Measurements from ENCODE around the gene KRTAP10-12. TPM values are rescaled to one million over a fixed set of nuclear protein-coding genes. Genes with fewer than 3 reads are reported as not detected.

The KRTAP10-12 gene
- total and polyA plus RNA-seq, 2 experiments from 2014 or later = not detected

DNA sequence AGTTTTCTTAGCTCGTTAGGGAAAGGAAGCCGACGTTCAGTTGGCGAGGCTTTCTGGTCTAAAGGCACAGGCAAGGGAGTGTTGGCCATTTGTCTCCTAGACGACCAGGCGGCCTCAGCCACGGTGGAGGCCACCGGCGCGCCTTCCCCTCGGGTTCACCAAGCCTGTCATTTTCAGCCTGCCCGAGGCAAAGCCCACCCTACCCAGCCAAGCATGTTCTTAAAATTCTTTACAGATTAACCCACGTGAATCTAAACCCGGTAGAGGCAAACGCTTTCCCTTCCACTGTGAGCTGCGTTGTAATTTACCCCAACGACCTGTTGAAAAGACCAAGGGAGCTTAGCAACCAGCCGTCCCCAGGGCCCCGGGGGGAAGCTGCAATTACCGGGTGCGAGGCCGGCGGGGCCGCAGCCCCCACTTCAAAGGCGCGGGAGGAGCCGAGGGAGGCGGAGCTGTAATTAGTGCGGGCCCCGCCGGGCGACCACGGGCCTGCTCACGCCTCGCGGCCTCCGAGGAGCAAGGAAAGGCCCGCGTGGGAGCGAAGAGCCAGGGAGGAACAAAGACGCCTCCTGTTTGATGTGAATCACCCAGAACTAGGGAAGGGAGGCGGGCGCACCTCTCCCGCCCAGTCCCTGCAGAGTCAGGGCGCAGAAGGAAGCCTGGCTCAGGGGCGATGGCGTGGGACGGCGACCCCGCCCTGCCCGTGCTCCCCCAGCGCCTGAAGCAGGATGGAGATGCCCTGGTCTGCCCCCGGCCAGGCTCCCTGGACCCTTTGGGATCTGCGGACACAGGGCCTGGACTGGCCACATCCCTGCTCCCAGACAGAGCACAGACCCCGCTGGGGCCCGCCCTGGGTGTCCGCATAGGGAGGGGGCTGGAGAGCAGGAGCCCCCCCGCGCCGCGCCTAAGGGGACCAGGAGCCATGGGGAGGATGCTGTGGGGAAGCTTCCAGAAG, 26.5 kb downstream of the KRTAP10-12 start:
- Histone ChIP-seq H3K79me2 (no peaks in the 10 kb centered on the region), H3K4me1 (ENCODE audit: insufficient read depth) (peaks cover 7% of the 10 kb centered on the region), H3K4me3 (no peak overlapping the region), H3K27ac (no peak overlapping the region), H3K9me3 (ENCODE audit: low read depth) (no peaks in the 10 kb centered on the region), H4K20me1 (ENCODE audit: insufficient read depth, poor library complexity, severe bottlenecking) (no peaks in the 10 kb centered on the region), H3K27me3 (peaks cover 53% of the 10 kb centered on the region), H3K9me2 (replicated peaks; ENCODE audit: insufficient read depth) (no peaks in the 10 kb centered on the region), H3K4me2 (peak overlapping the region; percentile 47), H2AFZ (no peak overlapping the region), H3K36me3 (replicated peaks; ENCODE audit: insufficient read depth, low read depth) (no peaks in the 10 kb centered on the region)
- TF ChIP-seq, protein P1, sequence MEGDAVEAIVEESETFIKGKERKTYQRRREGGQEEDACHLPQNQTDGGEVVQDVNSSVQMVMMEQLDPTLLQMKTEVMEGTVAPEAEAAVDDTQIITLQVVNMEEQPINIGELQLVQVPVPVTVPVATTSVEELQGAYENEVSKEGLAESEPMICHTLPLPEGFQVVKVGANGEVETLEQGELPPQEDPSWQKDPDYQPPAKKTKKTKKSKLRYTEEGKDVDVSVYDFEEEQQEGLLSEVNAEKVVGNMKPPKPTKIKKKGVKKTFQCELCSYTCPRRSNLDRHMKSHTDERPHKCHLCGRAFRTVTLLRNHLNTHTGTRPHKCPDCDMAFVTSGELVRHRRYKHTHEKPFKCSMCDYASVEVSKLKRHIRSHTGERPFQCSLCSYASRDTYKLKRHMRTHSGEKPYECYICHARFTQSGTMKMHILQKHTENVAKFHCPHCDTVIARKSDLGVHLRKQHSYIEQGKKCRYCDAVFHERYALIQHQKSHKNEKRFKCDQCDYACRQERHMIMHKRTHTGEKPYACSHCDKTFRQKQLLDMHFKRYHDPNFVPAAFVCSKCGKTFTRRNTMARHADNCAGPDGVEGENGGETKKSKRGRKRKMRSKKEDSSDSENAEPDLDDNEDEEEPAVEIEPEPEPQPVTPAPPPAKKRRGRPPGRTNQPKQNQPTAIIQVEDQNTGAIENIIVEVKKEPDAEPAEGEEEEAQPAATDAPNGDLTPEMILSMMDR (IDR thresholded peaks at IDR 0.05; ENCODE audit: poor library complexity) = no peak
- TF ChIP-seq EZH2 (IDR thresholded peaks at IDR 0.05; ENCODE audit: borderline replicate concordance) = no peak
- no peak for TF ChIP-seq EZH2phosphoT487 (IDR thresholded peaks at IDR 0.05; ENCODE audit: low read depth, severe bottlenecking, unreplicated experiment)
- no peak for DNase-seq (ENCODE audit: low spot score)
- 39% methylated on average over 58 of the region's 61 CpGs for WGBS (ENCODE audit: low lambda C conversion rate, missing lambda C conversion rate)

- Histone ChIP-seq H3K4me1 (ENCODE audit: insufficient read depth) (peaks cover 7% of the 10 kb centered on the region), H3K36me3 (replicated peaks; ENCODE audit: insufficient read depth, low read depth) (no peaks in the 10 kb centered on the region), H3K27ac (no peak overlapping the region), H4K20me1 (ENCODE audit: insufficient read depth, poor library complexity, severe bottlenecking) (no peaks in the 10 kb centered on the region), H3K9me3 (ENCODE audit: low read depth) (no peaks in the 10 kb centered on the region), H3K27me3 (peaks cover 47% of the 10 kb centered on the region), H2AFZ (no peak overlapping the region), H3K79me2 (no peaks in the 10 kb centered on the region), H3K9me2 (replicated peaks; ENCODE audit: insufficient read depth) (no peaks in the 10 kb centered on the region), H3K4me3 (no peak overlapping the region), H3K4me2 (no peak overlapping the region)
- DNase-seq (ENCODE audit: low spot score) = no peak
- TF ChIP-seq EZH2phosphoT487 (IDR thresholded peaks at IDR 0.05; ENCODE audit: low read depth, severe bottlenecking, unreplicated experiment) (no peak), EZH2 (IDR thresholded peaks at IDR 0.05; ENCODE audit: borderline replicate concordance) (no peak)
- TF ChIP-seq, protein P1 (IDR thresholded peaks at IDR 0.05; ENCODE audit: poor library complexity) = no peak
- WGBS (ENCODE audit: low lambda C conversion rate, missing lambda C conversion rate) = 98% methylated on average over 7 of the region's 7 CpGs
Observed at GRCh38 chr21:44724196-44724595, 27.2 kb downstream of the KRTAP10-12 start.

- no peak overlapping the region for H3K4me2 ChIP-seq
- H3K27ac ChIP-seq = no peak overlapping the region
- no peak overlapping the region for H3K4me3 ChIP-seq
- peaks cover 41% of the 10 kb centered on the region for H3K27me3 ChIP-seq
- no peaks in the 10 kb centered on the region for H4K20me1 ChIP-seq (ENCODE audit: insufficient read depth, poor library complexity, severe bottlenecking)
- H3K9me2 ChIP-seq (replicated peaks; ENCODE audit: insufficient read depth) = no peaks in the 10 kb centered on the region
- no peaks in the 10 kb centered on the region for H3K36me3 ChIP-seq (replicated peaks; ENCODE audit: insufficient read depth, low read depth)
- 96% methylated on average over 14 of the region's 14 CpGs for WGBS (ENCODE audit: low lambda C conversion rate, missing lambda C conversion rate)
- TF ChIP-seq EZH2 (IDR thresholded peaks at IDR 0.05; ENCODE audit: borderline replicate concordance) (no peak), EZH2phosphoT487 (IDR thresholded peaks at IDR 0.05; ENCODE audit: low read depth, severe bottlenecking, unreplicated experiment) (no peak)
- TF ChIP-seq, protein P1 (IDR thresholded peaks at IDR 0.05; ENCODE audit: poor library complexity) = no peak
- H3K79me2 ChIP-seq = no peaks in the 10 kb centered on the region
- H3K9me3 ChIP-seq (ENCODE audit: low read depth) = no peaks in the 10 kb centered on the region
- peaks cover 7% of the 10 kb centered on the region for H3K4me1 ChIP-seq (ENCODE audit: insufficient read depth)
- no peak for DNase-seq (ENCODE audit: low spot score)
- no peak overlapping the region for H2AFZ ChIP-seq
Observed at GRCh38 chr21:44724926-44725325, 28.0 kb downstream of the KRTAP10-12 start.
